Stimulated activated CD8-positive, alpha-beta memory T cell treated with anti-CD3 and anti-CD28 coated beads, Interleukin-15, amount 100 ng/mL, for 4 hours (primary cell): Measurements from ENCODE around the gene ZNF423.

ENCODE experiments used
- DNase-seq, 2 donors: peaks; one replicate each; pipeline ENCODE4 v3.0.0-alpha.2; 2020; ENCODE audit warnings: low read depth in 2 of 2

The ZNF423 gene

GRCh38 chr16:49439050-49439449 is 416.9 kb downstream of the ZNF423 start:
- no peak for DNase-seq
